Right lobe of liver (tissue), 4 donors: Measurements from ENCODE around the gene USP7.

ENCODE experiments used
- CTCF ChIP-seq, 4 donors: fragments of 200-600 bp in 3 of 4; fragments of 450-650 bp in 1 of 4; IDR thresholded peaks; one replicate each; pipeline versions ENCODE4 v1.5.1 to v1.8.0; 2016 to 2022; ENCODE audit warnings: antibody characterized with exemption in 4 of 4, mild to moderate bottlenecking in 2 of 4
- POLR2A ChIP-seq: fragments of 450-650 bp; IDR thresholded peaks from one replicate; pipeline ENCODE4 v1.6.1; 2017; ENCODE audit warnings: antibody characterized with exemption, mild to moderate bottlenecking
- donor health status: DM: no; HTN: no; CAD: no.
- donor health status: DM: no; HTN: no; CAD: no.
- donor health status: DM: no; HTN: yes; CAD: no.

- no peak for TF ChIP-seq CTCF (IDR thresholded peaks at IDR 0.05)
- TF ChIP-seq POLR2A = no peak
Measured at GRCh38 chr16:8999800-9000199, 36.1 kb upstream of the USP7 start.
